Endothelial cell of umbilical vein (primary cell): Measurements from ENCODE around the gene EHBP1L1. TPM values are rescaled to one million over a fixed set of nuclear protein-coding genes. Genes with fewer than 3 reads are reported as not detected.

Source experiments
- BruUV-seq: library from RNA; stranded (reverse); fragments of 400-500 nt; replicated peaks from 2 replicates; lab custom pipeline; 2021; lab: Mats Ljungman, UMichigan
- CTCF ChIA-PET: fragments of 300-600, 350-600 bp; sonication (Branson Sonifier 250); formaldehyde crosslinking; loops from one replicate; lab custom pipeline; 2021; ENCODE audit warnings: antibody characterized with exemption, inconsistent platforms; lab: Charles Lee
- POLR2A ChIA-PET: fragments of 300-600, 350-600 bp; sonication (Branson Sonifier 250); formaldehyde crosslinking; loops from one replicate; lab custom pipeline; 2021; ENCODE audit warnings: antibody characterized with exemption, inconsistent platforms; lab: Charles Lee
- DNase-seq: peaks from one replicate; pipeline ENCODE4 v3.0.0-alpha.2; 2011; ENCODE audit warnings: low read depth, low spot score
- FAIRE-seq: peaks from 2 replicates; lab custom pipeline; 2011; peaks lifted over from hg19 to GRCh38; lab: Jason Lieb, UNC
- H2AFZ ChIP-seq: 2 replicates; pipeline ENCODE4 v1.6.0; 2012; ENCODE audit warnings: low read depth, low read length, control low read depth, inconsistent platforms
- H3K27ac ChIP-seq: 2 replicates; pipeline ENCODE4 v1.5.1; 2011; ENCODE audit warnings: low read depth, mild to moderate bottlenecking, control low read depth, low read length, moderate library complexity; ENCODE audit not compliant: insufficient read depth
- H3K27me3 ChIP-seq, 2 experiments: 2 replicates each; pipeline versions ENCODE4 v1.6.0 to v1.6.1; 2011; ENCODE audit warnings: low read length in 2 of 2, mixed read lengths in 1 of 2; ENCODE audit not compliant: control insufficient read depth in 2 of 2, insufficient read depth in 2 of 2
- H3K36me3 ChIP-seq, 2 experiments: 2 replicates in 1 of 2; 3 replicates in 1 of 2; pipeline ENCODE4 v1.5.1; 2011; ENCODE audit warnings: low read length in 2 of 2, mild to moderate bottlenecking in 1 of 2, moderate library complexity in 1 of 2; ENCODE audit not compliant: control insufficient read depth in 2 of 2, insufficient read depth in 2 of 2; ENCODE audit errors: extremely low read depth in 1 of 2
- H3K4me1 ChIP-seq: 3 replicates; pipeline ENCODE4 v1.5.1; 2011; ENCODE audit warnings: mild to moderate bottlenecking, low read length; ENCODE audit not compliant: control insufficient read depth, insufficient read depth; ENCODE audit errors: extremely low read depth
- H3K4me2 ChIP-seq: 2 replicates; pipeline ENCODE4 v1.6.1; 2011; ENCODE audit warnings: low read length, control low read depth, mixed read lengths; ENCODE audit not compliant: insufficient read depth
- H3K4me3 ChIP-seq, 3 experiments: fragments of 200-600 bp in 1 of 3; sonication (generic), shearing (Covaris generic) in 1 of 3; replicated peaks in 1 of 3; 2 replicates each; pipeline ENCODE4 v1.5.1; 2011 to 2016; ENCODE audit warnings: control low read depth in 3 of 3, low read length in 3 of 3, mild to moderate bottlenecking in 2 of 3, inconsistent platforms in 1 of 3, low read depth in 1 of 3, moderate library complexity in 1 of 3; ENCODE audit not compliant: insufficient read depth in 1 of 3
- H3K79me2 ChIP-seq: 2 replicates; pipeline ENCODE4 v1.6.0; 2012; ENCODE audit warnings: low read length, inconsistent platforms; ENCODE audit not compliant: control insufficient read depth, insufficient read depth
- H3K9ac ChIP-seq: replicated peaks from 2 replicates; pipeline ENCODE3; 2011; ENCODE audit warnings: low read length, control low read depth; ENCODE audit not compliant: insufficient read depth; ENCODE audit errors: extremely low read depth
- H3K9me1 ChIP-seq: replicated peaks from 3 replicates; pipeline ENCODE4 v1.6.0; 2011; ENCODE audit warnings: mild to moderate bottlenecking, low read length; ENCODE audit not compliant: control insufficient read depth, insufficient read depth; ENCODE audit errors: extremely low read depth
- H3K9me3 ChIP-seq: replicated peaks from 2 replicates; pipeline ENCODE4 v1.5.1; 2012; ENCODE audit warnings: low read length, inconsistent platforms; ENCODE audit not compliant: control insufficient read depth, insufficient read depth
- H4K20me1 ChIP-seq: replicated peaks from 2 replicates; pipeline ENCODE3; 2011; ENCODE audit warnings: mild to moderate bottlenecking, low read length; ENCODE audit not compliant: control insufficient read depth, insufficient read depth; ENCODE audit errors: extremely low read depth
- CTCF ChIP-seq, 2 donors: IDR thresholded peaks; 1 replicate in 1 of 2; 2 replicates in 1 of 2; pipeline ENCODE4 v1.5.1; 2011; ENCODE audit warnings: low read length in 2 of 2, mild to moderate bottlenecking in 2 of 2, moderate library complexity in 2 of 2, control low read depth in 1 of 2, inconsistent platforms in 1 of 2, low read depth in 1 of 2; ENCODE audit not compliant: insufficient read depth in 1 of 2; ENCODE audit errors: extremely low read depth in 1 of 2
- EZH2 ChIP-seq: IDR thresholded peaks from 2 replicates; pipeline ENCODE4 v1.6.1; 2012; ENCODE audit warnings: borderline replicate concordance, low read depth, mild to moderate bottlenecking, moderate library complexity, low read length, inconsistent platforms; ENCODE audit not compliant: severe bottlenecking
- FOS ChIP-seq: IDR thresholded peaks from 2 replicates; pipeline ENCODE4 v1.6.1; 2011; ENCODE audit warnings: mild to moderate bottlenecking, low read length, moderate library complexity, borderline replicate concordance; ENCODE audit not compliant: insufficient read depth
- GATA2 ChIP-seq: IDR thresholded peaks from 2 replicates; pipeline ENCODE4 v1.7.0; 2011; ENCODE audit warnings: low read depth, mild to moderate bottlenecking, moderate library complexity, mixed read lengths, low read length; ENCODE audit not compliant: insufficient read length, insufficient read depth
- JUN ChIP-seq: IDR thresholded peaks from 2 replicates; pipeline ENCODE4 v1.6.1; 2011; ENCODE audit warnings: borderline replicate concordance, low read depth; ENCODE audit not compliant: insufficient read length, insufficient read depth
- MAX ChIP-seq: IDR thresholded peaks from 2 replicates; pipeline ENCODE4 v1.6.1; 2011; ENCODE audit not compliant: insufficient read depth, insufficient read length
- MYC ChIP-seq: IDR thresholded peaks from one replicate; pipeline ENCODE4 v1.6.1; 2011; ENCODE audit warnings: mild to moderate bottlenecking, low read depth, low read length
- POLR2A ChIP-seq: IDR thresholded peaks from 2 replicates; pipeline ENCODE4 v1.6.1; 2012; ENCODE audit warnings: low read depth, mild to moderate bottlenecking, control low read depth, low read length
- POLR2AphosphoS5 ChIP-seq: IDR thresholded peaks from 2 replicates; pipeline ENCODE4 v1.6.1; 2012; ENCODE audit warnings: low read depth, mild to moderate bottlenecking, control low read depth, low read length, moderate library complexity; ENCODE audit not compliant: insufficient read depth
- dilution Hi-C: fragments of 300-500 bp; cut with MboI; formaldehyde crosslinking; loops from one replicate; pipeline ENCODE4 v1.15.0; 2019; ENCODE audit warnings: low sequenced_read_pairs; ENCODE audit not compliant: extremely low pct_ligation_motif_present
- intact Hi-C: fragments of 100-400 bp; cut with micrococcal nuclease; formaldehyde crosslinking; loops from one replicate; pipeline ENCODE4 v1.10.0; 2022
- polyA plus RNA-seq, 4 experiments: library from polyadenylated mRNA; depleted of rRNA in 3 of 4; stranded (reverse) in 3 of 4; unstranded in 1 of 4; fragments of >200 nt; gene quantifications; 2 replicates each; pipeline versions ENCODE4 v1.2.1 to v1.2.3, GENCODE V29; 2011 to 2012; ENCODE audit warnings: missing spikeins in 1 of 4
- total RNA-seq: library from RNA; stranded (reverse); gene quantifications from 2 replicates; pipeline ENCODE4 v1.2.3, GENCODE V29; 2021

EHBP1L1 gene
- total and polyA plus RNA-seq, 2 donors (not counting 3 experiments of a cell fraction or from before 2014, with no cell fraction given): 12.7 to 19.7 TPM

GRCh38 chr11:65559951-65560537 is 15.8 kb upstream of the EHBP1L1 start:
- H3K9ac ChIP-seq: peak overlapping the region; percentile 57
- DNase-seq (peak; percentile 76), FAIRE-seq (peak; percentile 96)
- BruUV-seq: no TSS peak
- TF ChIP-seq MAX (no peak), POLR2AphosphoS5 (no peak), EZH2 (no peak), JUN (no peak), MYC (no peak), GATA2 (no peak), CTCF (IDR thresholded peaks at IDR 0.05; ENCODE audit: extremely low read depth in 1 of 2, insufficient read depth in 1 of 2, low read depth in 1 of 2, low read length in 2 of 2) (no peak), FOS (no peak), POLR2A (no peak)
- H2AFZ ChIP-seq: no peak overlapping the region
- H3K4me2 ChIP-seq: peak overlapping the region; percentile 44
- peak overlapping the region; percentile 78 for H3K27ac ChIP-seq
- H4K20me1 ChIP-seq: no peaks in the 10 kb centered on the region
- no peaks in the 10 kb centered on the region for H3K36me3 ChIP-seq
- POLR2A ChIA-PET: interaction anchor here (0.8 kb wide), 1 partner anchor 10 kb away, joined by 3 read pairs; the partner anchor contains the start of gene ZNRD2
- dilution Hi-C loops (no loop called here), intact Hi-C loops (loop anchor here (1.0 to 2.0 kb wide), 3 partner anchors 10 to 20 kb away; partner anchors contain the start of gene ZNRD2)
- CTCF ChIA-PET: interaction anchor here (0.7 to 4.3 kb wide), 10 partner anchors 8 to 55 kb away, joined by 3 to 54 read pairs (median 6); partner anchors contain the start of genes FAM89B, PCNX3 and ZNRD2
- H3K9me1 ChIP-seq: no peaks in the 10 kb centered on the region
- peaks cover 56% of the 10 kb centered on the region for H3K4me1 ChIP-seq
- peaks cover 16% of the 10 kb centered on the region for H3K79me2 ChIP-seq
- no peaks in the 10 kb centered on the region for H3K9me3 ChIP-seq
- no peaks in the 10 kb centered on the region for H3K27me3 ChIP-seq
- H3K4me3 ChIP-seq: no peak overlapping the region
